GM18870 (cell line): Measurements from ENCODE around the gene FHIT.
A peak's percentile ranks its signal among the peaks of the same experiment; 100 is the strongest.

Experiments used
- ATAC-seq: cut with Tn5 transposase; IDR thresholded peaks from one replicate; pipeline ENCODE4 v1.9.1; 2021; ENCODE audit warnings: moderate library complexity; ENCODE audit not compliant: unreplicated experiment

Gene FHIT

GRCh38 chr3:61251174-61251972 is at the start of gene FHIT:
FHIT (minus strand) TSS chr3:61251452.
- peak; percentile 90 for ATAC-seq

GRCh38 chr3:61300786-61301185 is 49.5 kb upstream of the FHIT start:
- ATAC-seq = no peak

GRCh38 chr3:61300006-61300380 is 48.7 kb upstream of the FHIT start:
- ATAC-seq = no peak

GRCh38 chr3:61299343-61300005 is 48.2 kb upstream of the FHIT start:
- ATAC-seq = peak; percentile 64

GRCh38 chr3:61297821-61298220 is 46.6 kb upstream of the FHIT start:
- no peak for ATAC-seq

- ATAC-seq = no peak
Observed at GRCh38 chr3:61288446-61288845, 37.2 kb upstream of the FHIT start.

GRCh38 chr3:61283876-61284275 is 32.6 kb upstream of the FHIT start:
- ATAC-seq = no peak

GRCh38 chr3:61278713-61279112 is 27.5 kb upstream of the FHIT start:
- no peak for ATAC-seq

- no peak for ATAC-seq
Observed at GRCh38 chr3:61277411-61277810, 26.2 kb upstream of the FHIT start.

- ATAC-seq = no peak
Observed at GRCh38 chr3:61269435-61269834, 18.2 kb upstream of the FHIT start.

GRCh38 chr3:61268644-61269043 is 17.4 kb upstream of the FHIT start:
- ATAC-seq = no peak

GRCh38 chr3:61264281-61264680 is 13.0 kb upstream of the FHIT start:
- no peak for ATAC-seq

GRCh38 chr3:61257148-61257547 is 5.9 kb upstream of the FHIT start:
- no peak for ATAC-seq

GRCh38 chr3:61253756-61254155 is 2.5 kb upstream of the FHIT start:
- no peak for ATAC-seq

GRCh38 chr3:61252836-61253235 is 1.6 kb upstream of the FHIT start:
- ATAC-seq = no peak

GRCh38 chr3:61250784-61251173 is 473 bp downstream of the FHIT start:
- no peak for ATAC-seq

- no peak for ATAC-seq
Observed at GRCh38 chr3:61248496-61248895, 2.8 kb downstream of the FHIT start.

- no peak for ATAC-seq
Observed at GRCh38 chr3:61247191-61247590, 4.1 kb downstream of the FHIT start.

- no peak for ATAC-seq
Observed at GRCh38 chr3:61239871-61240270, 11.4 kb downstream of the FHIT start.

- no peak for ATAC-seq
Observed at GRCh38 chr3:61237858-61238257, 13.4 kb downstream of the FHIT start.

- peak; percentile 83 for ATAC-seq
Observed at GRCh38 chr3:61236556-61236955, 14.7 kb downstream of the FHIT start.

GRCh38 chr3:61233746-61234145 is 17.5 kb downstream of the FHIT start:
- no peak for ATAC-seq

GRCh38 chr3:61231693-61232092 is 19.6 kb downstream of the FHIT start:
- ATAC-seq = no peak
